ENCODE measurements around the gene CADPS2.

The CADPS2 gene

GRCh38 chr7:122327969-122328368 is 558.3 kb downstream of the CADPS2 start:
- TF ChIP-seq ZBTB7A (IDR thresholded peaks at IDR 0.05; ENCODE audit: low read depth) (no peak), CREB1 (IDR thresholded peaks at IDR 0.05; ENCODE audit: low read depth) (no peak), EGR1 (IDR thresholded peaks at IDR 0.05) (no peak), TCF12 (IDR thresholded peaks at IDR 0.05; ENCODE audit: low read depth) (no peak), MAX (IDR thresholded peaks at IDR 0.05) (no peak), YY1 (IDR thresholded peaks at IDR 0.05; ENCODE audit: low read depth) (no peak), USF1 (IDR thresholded peaks at IDR 0.05) (no peak), EP300 (IDR thresholded peaks at IDR 0.05; ENCODE audit: borderline replicate concordance) (no peak), TEAD4 (IDR thresholded peaks at IDR 0.05) (no peak), TAF1 (IDR thresholded peaks at IDR 0.05; ENCODE audit: low read depth) (no peak), CEBPB (IDR thresholded peaks at IDR 0.05) (no peak), FOXM1 (IDR thresholded peaks at IDR 0.05; ENCODE audit: borderline replicate concordance, low read depth) (no peak), RAD21 (IDR thresholded peaks at IDR 0.05; ENCODE audit: low read depth) (no peak), NFIC (IDR thresholded peaks at IDR 0.05) (no peak), REST (IDR thresholded peaks at IDR 0.05; ENCODE audit: low read depth) (no peak)

GRCh38 chr7:122316467-122317388 is 569.5 kb downstream of the CADPS2 start:
- TF ChIP-seq TEAD4 (IDR thresholded peaks at IDR 0.05) (no peak), YY1 (IDR thresholded peaks at IDR 0.05; ENCODE audit: low read depth) (no peak), CREB1 (IDR thresholded peaks at IDR 0.05; ENCODE audit: low read depth) (no peak), EGR1 (IDR thresholded peaks at IDR 0.05) (no peak), CEBPB (IDR thresholded peaks at IDR 0.05) (no peak), RAD21 (IDR thresholded peaks at IDR 0.05; ENCODE audit: low read depth) (no peak), TAF1 (IDR thresholded peaks at IDR 0.05; ENCODE audit: low read depth) (no peak), USF1 (IDR thresholded peaks at IDR 0.05) (no peak), MAX (IDR thresholded peaks at IDR 0.05) (no peak), REST (IDR thresholded peaks at IDR 0.05; ENCODE audit: low read depth) (no peak), TCF12 (IDR thresholded peaks at IDR 0.05; ENCODE audit: low read depth) (no peak), FOXM1 (IDR thresholded peaks at IDR 0.05; ENCODE audit: borderline replicate concordance, low read depth) (no peak), EP300 (IDR thresholded peaks at IDR 0.05; ENCODE audit: borderline replicate concordance) (no peak)

GRCh38 chr7:122315507-122316466 is 570.5 kb downstream of the CADPS2 start:
- no peak for TF ChIP-seq MAX (IDR thresholded peaks at IDR 0.05)
- no peak for TF ChIP-seq CEBPB (IDR thresholded peaks at IDR 0.05)

- TF ChIP-seq REST (IDR thresholded peaks at IDR 0.05; ENCODE audit: low read depth), result no peak
- no peak for TF ChIP-seq TAF1 (IDR thresholded peaks at IDR 0.05; ENCODE audit: low read depth)
Measured at GRCh38 chr7:122314284-122314683, 572.0 kb downstream of the CADPS2 start.
